KBM-7 (cell line): ENCODE measurements around the gene TMEM14B.
"Not testable (repeated sequence)": the region's sequence is repeated elsewhere in the genome, so short reads cannot be mapped to it uniquely, and the experiment has no call there.

Experiments used
- DNase-seq: peaks from one replicate; pipeline ENCODE4 v3.0.0-alpha.2; 2015
- in situ Hi-C: fragments of 300-500 bp; cut with MboI; formaldehyde crosslinking; loops from 2 replicates; pipeline ENCODE4 v1.14.3; 2020; ENCODE audit warnings: low sequenced_read_pairs, low pct_unique_long_range_greater_than_20kb, mixed read lengths

Gene TMEM14B

GRCh38 chr6:10747251-10747972, at the start of gene TMEM14B:
Gene TMEM14B, plus strand, starts transcription at chr6:10747805. Its CDS starts 1,441 bp downstream, at chr6:10749246.
- in situ Hi-C loops, result no loop called here
- peak; percentile 98 for DNase-seq

DNA sequence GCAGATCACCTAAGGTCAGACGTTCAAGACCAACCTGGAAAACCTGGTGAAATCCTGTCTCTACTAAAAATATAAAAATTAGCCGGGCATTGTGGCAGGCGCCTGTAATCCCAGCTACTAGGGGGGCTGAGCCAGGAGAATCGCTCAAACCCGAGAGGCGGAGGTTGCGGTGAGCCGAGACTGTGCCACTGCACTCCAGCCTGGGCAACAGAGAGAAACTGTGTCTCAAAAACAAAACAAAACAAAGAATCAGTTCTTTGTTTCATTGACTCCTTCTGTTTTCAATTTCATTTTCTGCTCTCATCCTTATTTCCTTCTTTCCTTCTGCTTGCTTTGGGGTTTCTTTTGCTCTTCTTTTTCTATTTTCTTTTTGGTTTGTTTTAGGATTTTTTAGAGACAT, 33.6 kb upstream of the TMEM14B start:
- no peak for DNase-seq
- in situ Hi-C loops, result no loop called here

DNA sequence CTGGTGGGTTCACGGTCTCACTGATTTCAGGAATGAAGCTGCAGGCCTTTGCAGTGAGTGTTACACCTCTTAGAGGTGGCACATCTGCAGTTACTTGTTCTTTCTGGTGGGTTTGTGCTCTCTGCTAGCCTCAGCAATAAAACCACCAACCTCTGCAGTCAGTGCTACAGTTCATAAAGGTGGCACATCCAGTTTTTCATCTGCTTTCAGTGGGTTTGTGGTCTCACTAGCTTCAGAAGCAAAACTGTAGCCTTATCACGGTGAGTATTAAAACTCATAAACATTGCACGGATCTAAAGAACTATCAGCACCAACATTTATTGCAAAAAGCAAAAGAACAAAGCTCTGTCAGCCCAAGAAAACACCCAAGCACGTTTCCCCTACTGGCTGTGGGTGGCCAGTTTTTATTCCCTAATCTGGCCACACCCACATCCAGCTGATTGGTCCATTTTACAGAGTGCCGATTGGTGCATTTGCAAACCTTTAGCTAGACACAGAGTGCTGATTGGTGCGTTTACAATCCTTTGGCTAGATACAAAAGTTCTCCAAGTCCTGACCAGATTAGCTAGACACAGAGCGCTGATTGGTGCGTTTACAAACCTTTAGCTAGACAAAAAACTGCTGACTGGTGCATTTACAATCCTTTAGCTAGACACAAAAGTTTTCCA, 28.2 kb upstream of the TMEM14B start:
- in situ Hi-C loops, result no loop called here
- peak; percentile 75 for DNase-seq

DNA sequence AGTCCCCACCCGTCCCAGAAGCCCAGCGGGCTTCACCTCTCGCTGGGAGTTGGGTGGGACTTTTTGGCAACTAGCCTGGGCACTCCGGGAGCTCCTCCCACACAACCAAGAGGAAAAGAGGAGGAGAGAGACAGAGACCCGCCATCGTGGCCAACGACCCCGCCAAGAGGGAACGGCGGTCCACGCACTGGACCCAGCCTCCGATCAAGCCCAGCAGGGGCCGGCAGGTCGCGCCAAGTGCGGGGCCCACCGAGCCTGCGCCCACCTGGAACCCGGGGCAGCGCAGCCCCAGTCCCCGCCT, 27.7 kb upstream of the TMEM14B start:
- in situ Hi-C loops, result no loop called here
- no peak for DNase-seq

DNA sequence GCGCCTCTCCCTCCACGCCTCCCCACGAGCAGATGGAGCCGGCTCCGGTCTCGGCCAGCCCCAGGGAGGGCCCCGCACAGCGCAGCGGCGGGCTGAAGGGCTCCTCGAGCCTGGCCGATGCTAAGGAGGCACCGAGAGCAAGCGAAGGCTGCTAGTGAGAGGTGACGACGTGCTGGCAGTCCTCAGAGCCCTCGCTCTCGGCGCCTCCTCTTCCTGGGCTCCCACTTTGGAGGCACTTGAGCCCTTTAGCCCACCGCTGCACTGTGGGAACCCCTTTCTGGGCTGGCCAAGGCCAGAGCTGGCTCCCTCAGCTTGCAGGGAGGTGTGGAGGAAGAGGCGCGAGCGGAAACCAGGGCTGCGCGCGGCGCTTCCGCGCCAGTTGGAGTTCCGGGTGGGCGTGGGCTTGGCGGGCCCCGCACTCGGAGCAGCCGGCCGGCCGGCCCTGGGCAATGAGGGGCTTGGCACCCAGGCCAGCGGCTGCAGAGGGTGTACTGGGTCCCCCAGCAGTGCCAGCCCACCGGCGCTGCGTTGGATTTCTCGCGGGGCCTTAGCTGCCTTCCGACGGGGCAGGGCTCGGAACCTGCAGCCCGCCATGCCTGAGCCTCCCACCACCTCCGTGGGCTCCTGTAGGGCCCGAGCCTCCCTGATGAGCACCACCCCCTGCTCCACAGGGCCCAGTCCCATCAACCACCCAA, 27.2 kb upstream of the TMEM14B start:
- in situ Hi-C loops, result no loop called here

DNA sequence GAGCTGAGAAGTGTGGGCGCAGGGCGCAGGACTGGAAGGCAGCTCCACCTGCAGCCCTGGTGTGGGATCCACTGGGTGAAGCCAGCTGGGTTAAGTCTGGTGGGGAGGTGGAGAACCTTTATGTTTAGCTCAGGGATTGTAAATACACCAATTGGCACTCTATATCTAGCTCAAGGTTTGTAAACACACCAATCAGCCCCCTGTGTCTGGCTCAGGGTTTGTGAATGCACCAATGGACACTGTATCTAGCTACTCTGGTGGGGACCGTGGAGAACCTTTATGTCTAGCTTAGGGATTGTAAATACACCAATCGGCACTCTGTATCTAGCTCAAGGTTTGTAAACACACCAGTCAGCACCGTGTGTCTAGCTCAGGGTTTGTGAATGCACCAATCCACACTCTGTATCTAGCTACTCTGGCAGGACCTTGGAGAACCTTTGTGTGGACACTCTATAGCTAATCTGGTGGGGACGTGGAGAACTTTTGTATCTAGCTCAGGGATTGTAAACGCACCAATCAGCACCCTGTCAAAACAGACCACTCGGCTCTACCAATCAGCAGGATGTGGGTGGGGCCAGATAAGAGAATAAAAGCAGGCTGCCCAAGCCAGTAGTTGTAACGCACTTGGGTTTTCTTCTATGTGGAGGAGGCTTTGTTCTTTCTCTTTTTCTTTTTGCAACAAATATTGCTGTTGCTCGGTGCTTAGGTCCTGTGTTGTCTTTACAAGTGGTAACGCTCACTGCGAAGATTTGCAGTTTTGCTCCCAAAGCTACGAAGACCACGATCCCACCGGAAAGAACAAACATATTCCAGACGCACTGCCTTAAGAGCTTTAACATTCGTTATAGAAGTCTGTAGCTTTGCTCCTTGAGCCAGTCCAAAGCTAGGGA, 26.4 kb upstream of the TMEM14B start:
- DNase-seq, result peak; percentile 33
- in situ Hi-C loops, result not testable (repeated sequence)

More for the DNA sequence above, 27.2 kb upstream of the TMEM14B start:
- DNase-seq, result peak; percentile 88

- in situ Hi-C loops, result no loop called here
- no peak for DNase-seq
These were observed 25.6 kb upstream of the TMEM14B start for GRCh38 chr6:10721850-10722569.

DNA sequence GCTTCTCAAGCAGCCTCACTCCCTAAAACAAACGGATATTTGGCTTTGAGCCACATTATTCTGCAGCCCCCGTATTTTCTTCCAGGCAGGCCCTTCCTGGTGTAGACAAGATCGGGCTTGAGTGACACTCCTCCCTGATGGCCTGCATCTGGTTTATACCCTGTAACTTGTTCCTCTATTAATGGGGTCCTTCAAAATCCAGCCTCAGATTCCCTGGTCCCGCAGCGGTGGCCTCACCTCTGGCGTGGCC, 25.1 kb upstream of the TMEM14B start:
- DNase-seq, result no peak
- in situ Hi-C loops, result no loop called here

DNA sequence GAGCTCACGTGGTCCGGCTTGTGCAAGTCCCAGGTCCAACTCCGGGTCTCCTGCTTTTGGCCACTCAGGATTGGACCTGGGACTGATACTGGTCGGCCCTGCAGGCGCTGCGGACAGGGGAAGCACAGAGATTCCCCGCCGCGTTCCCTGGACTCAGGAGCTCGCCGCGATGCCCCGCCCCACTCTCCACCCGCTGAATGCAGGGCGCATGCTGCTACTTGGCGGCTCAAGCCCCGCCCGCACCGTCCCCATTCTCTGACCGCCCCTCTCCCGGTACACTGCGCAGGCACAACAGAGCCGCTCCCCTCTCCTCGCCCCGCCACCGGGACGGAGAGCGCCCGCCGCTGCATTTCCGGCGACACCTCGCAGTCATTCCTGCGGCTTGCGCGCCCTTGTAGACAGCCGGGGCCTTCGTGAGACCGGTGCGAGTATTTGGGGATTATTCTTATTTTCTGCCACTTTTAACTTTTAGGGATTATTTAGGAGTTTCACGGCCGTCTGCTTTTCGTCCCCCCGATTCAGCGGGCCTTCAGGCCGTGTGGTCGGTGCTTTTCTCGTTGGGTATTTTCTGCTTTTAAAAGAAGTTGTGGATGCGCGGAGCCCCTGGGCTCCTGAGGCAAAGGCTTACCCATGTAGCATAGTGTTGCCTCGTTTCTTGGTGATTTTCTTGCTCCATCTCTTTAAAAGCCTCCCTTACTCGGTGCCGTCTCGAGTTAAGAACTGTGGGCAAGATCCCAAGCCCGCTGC, 24.6 kb upstream of the TMEM14B start, which contains the start of gene TMEM14C:
TSS of gene TMEM14C (plus strand) at position 251 of the 747 bp plus-strand sequence. CDS start 1,544 bp downstream, outside the sequence.
- peak; percentile 95 for DNase-seq
- in situ Hi-C loops, result no loop called here

- in situ Hi-C loops, result no loop called here
- DNase-seq, result no peak
These were observed 24.1 kb upstream of the TMEM14B start for GRCh38 chr6:10723567-10723881.

- in situ Hi-C loops, result no loop called here
- DNase-seq, result no peak
These were observed 22.6 kb upstream of the TMEM14B start for GRCh38 chr6:10725044-10725443.

DNA sequence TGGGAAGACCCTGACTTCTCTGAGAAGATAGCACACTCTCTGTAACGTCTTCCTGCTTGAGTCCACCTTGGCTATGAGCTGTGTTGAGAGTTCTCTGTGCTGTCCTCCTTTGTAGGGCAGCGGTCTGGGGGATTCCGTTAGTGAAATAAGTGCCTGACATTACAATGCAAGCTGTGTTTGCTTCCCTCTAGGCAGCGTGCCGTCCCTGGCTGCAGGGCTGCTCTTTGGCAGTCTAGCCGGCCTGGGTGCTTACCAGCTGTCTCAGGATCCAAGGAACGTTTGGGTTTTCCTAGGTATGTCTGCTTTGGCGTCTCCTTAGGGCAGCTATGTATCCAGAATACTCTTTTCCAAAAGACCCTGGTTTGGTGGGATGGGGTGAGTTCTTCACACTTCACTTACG, 21.9 kb upstream of the TMEM14B start:
- DNase-seq, result no peak
- in situ Hi-C loops, result no loop called here

- DNase-seq, result peak; percentile 87
- in situ Hi-C loops, result no loop called here
These were observed 17.4 kb upstream of the TMEM14B start for GRCh38 chr6:10730254-10730653.

GRCh38 chr6:10733151-10733715, 14.4 kb upstream of the TMEM14B start:
- in situ Hi-C loops, result no loop called here
- peak; percentile 92 for DNase-seq

DNA sequence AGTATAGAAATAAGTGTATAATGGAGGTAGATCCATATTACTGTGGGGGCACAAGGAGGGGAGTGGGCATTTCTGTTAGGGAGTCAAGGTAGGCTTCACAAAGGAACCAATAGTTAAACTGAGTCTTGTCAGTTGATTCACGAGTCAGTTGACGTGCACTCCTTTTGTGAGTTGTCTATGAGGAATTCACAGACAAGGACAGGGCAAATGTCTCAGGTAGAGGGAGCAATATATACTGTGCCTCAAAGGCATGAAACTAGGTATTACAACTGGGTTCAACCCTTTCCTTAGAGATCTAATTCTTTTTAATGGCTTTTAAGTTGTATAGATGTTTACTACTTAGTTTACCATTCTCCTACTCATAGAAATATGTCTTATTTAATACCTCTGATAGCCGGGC, 13.7 kb upstream of the TMEM14B start:
- no peak for DNase-seq
- in situ Hi-C loops, result no loop called here

DNA sequence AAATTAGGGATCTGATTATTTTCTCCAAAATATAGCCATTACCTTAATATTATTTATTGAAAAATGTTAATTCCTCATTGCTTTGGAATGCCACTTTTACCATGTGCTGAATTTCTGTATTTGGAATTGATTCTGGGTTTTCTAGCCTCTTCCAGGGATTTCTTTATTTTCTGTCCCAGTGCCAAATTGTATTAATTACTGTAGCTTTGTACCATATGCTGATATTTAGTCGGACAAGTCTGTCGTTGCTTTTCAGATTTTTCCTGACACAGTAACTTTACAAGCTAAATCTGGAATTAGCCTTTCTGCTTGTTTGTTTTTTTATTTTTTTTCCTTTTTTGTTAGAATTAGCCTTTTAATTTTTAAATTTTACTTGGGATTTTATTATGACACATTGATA, 10.9 kb upstream of the TMEM14B start:
- DNase-seq, result no peak
- in situ Hi-C loops, result no loop called here

GRCh38 chr6:10740061-10740460, 7.5 kb upstream of the TMEM14B start:
- in situ Hi-C loops, result no loop called here
- no peak for DNase-seq

DNA sequence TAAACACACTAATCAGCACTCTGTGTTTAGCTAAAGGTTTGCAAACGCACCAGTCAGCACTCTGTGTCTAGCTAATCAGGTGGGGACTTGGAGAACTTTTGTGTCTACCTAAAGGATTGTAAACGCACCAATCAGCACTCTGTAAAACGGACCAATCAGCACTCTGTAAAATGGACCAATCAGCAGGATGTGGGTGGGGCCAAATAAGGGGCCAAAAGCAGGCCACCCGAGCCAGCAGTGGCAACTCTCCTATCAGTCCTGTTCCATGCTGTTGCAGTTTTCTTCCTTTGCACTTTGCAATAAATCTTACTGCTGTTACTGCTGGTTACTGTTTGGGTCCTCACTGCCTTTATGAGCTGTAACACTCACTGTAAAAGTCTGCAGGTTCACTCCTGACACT, 6.0 kb upstream of the TMEM14B start:
- DNase-seq, in situ Hi-C loops: not testable (repeated sequence)
